K562 (cell line): ENCODE data around the gene ALKBH8. TPM values are rescaled to one million over a fixed set of nuclear protein-coding genes. Genes with fewer than 3 reads are reported as not detected.

Source experiments
- ATAC-seq: fragments of 200-7000 bp; cut with Tn5 transposase; 3 replicates; pipeline ENCODE4 v1.9.1; 2020; ENCODE audit warnings: moderate library complexity
- BruUV-seq: library from RNA; stranded (reverse); fragments of 400-500 nt; replicated peaks from 2 replicates; lab custom pipeline; 2021; lab: Mats Ljungman, UMichigan
- CTCF ChIA-PET: fragments of 300-600 bp; formaldehyde crosslinking; extraction: SDS; loops from one replicate; lab custom pipeline; 2021; ENCODE audit warnings: low intra/inter-chr PET ratio; lab: Yijun Ruan, JAX
- POLR2A ChIA-PET: fragments of 300-600, 350-650 bp; sonication (Branson Sonifier 250); formaldehyde crosslinking; extraction: SDS; loops from one replicate; lab custom pipeline; 2021; ENCODE audit warnings: antibody characterized with exemption, inconsistent platforms; lab: Yijun Ruan, JAX
- DNase-seq, 4 experiments: peaks; one replicate each; pipeline versions ENCODE4 v3.0.0 to v3.0.0-alpha.2; 2011 to 2018; ENCODE audit warnings: low spot score in 3 of 4, mixed read lengths in 3 of 4; ENCODE audit errors: extremely low read depth in 1 of 4
- FAIRE-seq: peaks from 2 replicates; lab custom pipeline; 2011; peaks lifted over from hg19 to GRCh38; lab: Jason Lieb, UNC
- H2AFZ ChIP-seq: 2 replicates; pipeline ENCODE4 v1.6.0; 2011; ENCODE audit warnings: low read depth, low read length, control low read depth, inconsistent platforms
- H3K27ac ChIP-seq: fragments of 200-600 bp; 3 replicates; pipeline ENCODE4 v1.8.0; 2011; ENCODE audit warnings: low read depth, mild to moderate bottlenecking, control low read depth, inconsistent platforms, low read length, moderate library complexity, mixed read lengths; ENCODE audit errors: extremely low read depth
- H3K27me3 ChIP-seq, 2 experiments: fragments of 300-600 bp in 1 of 2; 2 replicates in 1 of 2; 3 replicates in 1 of 2; pipeline versions ENCODE4 v1.6.0 to v1.8.0; 2011; ENCODE audit warnings: inconsistent platforms in 2 of 2, low read length in 2 of 2, mild to moderate bottlenecking in 1 of 2, mixed read lengths in 1 of 2, moderate library complexity in 1 of 2; ENCODE audit not compliant: control insufficient read depth in 2 of 2, insufficient read depth in 2 of 2
- H3K36me3 ChIP-seq: fragments of 300-600 bp; 3 replicates; pipeline ENCODE4 v1.8.0; 2011; ENCODE audit warnings: mild to moderate bottlenecking, low read length, inconsistent platforms; ENCODE audit not compliant: control insufficient read depth, insufficient read depth
- H3K4me1 ChIP-seq, 2 experiments: fragments of 200-600 bp in 1 of 2; replicated peaks in 1 of 2; 2 replicates in 1 of 2; 3 replicates in 1 of 2; pipeline versions ENCODE4 v1.5.1 to v1.8.0; 2011; ENCODE audit warnings: inconsistent platforms in 2 of 2, low read length in 2 of 2, mild to moderate bottlenecking in 1 of 2, mixed read lengths in 1 of 2, moderate library complexity in 1 of 2; ENCODE audit not compliant: control insufficient read depth in 2 of 2, insufficient read depth in 2 of 2
- H3K4me2 ChIP-seq: 2 replicates; pipeline ENCODE4 v1.6.1; 2011; ENCODE audit warnings: low read length, control low read depth, inconsistent platforms, mixed read lengths; ENCODE audit not compliant: insufficient read depth
- H3K4me3 ChIP-seq: fragments of 200-600 bp; sonication (generic), shearing (Covaris generic); 2 replicates; pipeline ENCODE4 v1.5.1; 2016; ENCODE audit warnings: control low read depth, inconsistent platforms
- H3K79me2 ChIP-seq: fragments of 200-600 bp; 3 replicates; pipeline ENCODE4 v1.8.0; 2011; ENCODE audit warnings: low read length, inconsistent platforms; ENCODE audit not compliant: control insufficient read depth, insufficient read depth
- H3K9ac ChIP-seq, 2 experiments: 2 replicates each; pipeline versions ENCODE4 v1.6.0 to v1.6.1; 2011; ENCODE audit warnings: low read depth in 2 of 2, low read length in 2 of 2, control low read depth in 1 of 2, inconsistent platforms in 1 of 2, mild to moderate bottlenecking in 1 of 2, mixed read lengths in 1 of 2; ENCODE audit not compliant: insufficient read depth in 1 of 2
- H3K9me1 ChIP-seq: one replicate; pipeline ENCODE4 v1.6.0; 2011; ENCODE audit warnings: inconsistent platforms, mild to moderate bottlenecking, low read length, moderate library complexity; ENCODE audit not compliant: control insufficient read depth, insufficient read depth
- H3K9me3 ChIP-seq: replicated peaks from 2 replicates; pipeline ENCODE4 v1.5.1; 2011; ENCODE audit warnings: low read depth, low read length, inconsistent platforms; ENCODE audit not compliant: control insufficient read depth, insufficient read depth
- H4K20me1 ChIP-seq: replicated peaks from 2 replicates; pipeline ENCODE4 v1.6.1; 2011; ENCODE audit warnings: low read length, inconsistent platforms, mixed read lengths; ENCODE audit not compliant: control insufficient read depth, insufficient read depth
- CBX5 ChIP-seq: IDR thresholded peaks from 2 replicates; pipeline ENCODE4 v1.6.1; 2014; ENCODE audit warnings: low read depth, borderline replicate concordance
- CHD7 ChIP-seq: fragments of 200-600 bp; sonication (generic); IDR thresholded peaks from one replicate; pipeline ENCODE4 v1.6.1; 2012; ENCODE audit warnings: mild to moderate bottlenecking, low read depth, low read length, inconsistent platforms
- FOSL1 ChIP-seq: fragments of 200-800 bp; sonication (Bioruptor generic); conservative IDR thresholded peaks from 2 replicates; pipeline ENCODE4 v1.6.1; 2016; ENCODE audit warnings: missing genetic modification characterization, missing compliant biosample characterization
- GTF2F1 ChIP-seq: IDR thresholded peaks from 2 replicates; pipeline ENCODE4 v1.6.1; 2011; ENCODE audit warnings: low read depth, low read length, improper control_type of control experiment
- NCOA1 ChIP-seq: fragments of 450-650 bp; IDR thresholded peaks from 2 replicates; pipeline ENCODE4 v1.6.1; 2016; ENCODE audit warnings: low read depth
- NFIX ChIP-seq: fragments of 250-450 bp; sonication (Bioruptor Pico); IDR thresholded peaks from 2 replicates; pipeline ENCODE4 v1.4.0; 2020; ENCODE audit warnings: low read depth, mild to moderate bottlenecking, moderate library complexity
- NR2C1 ChIP-seq, 2 experiments: fragments of 450-650 bp; IDR thresholded peaks; 2 replicates each; pipeline ENCODE4 v1.6.1; 2017; ENCODE audit warnings: mild to moderate bottlenecking in 2 of 2, antibody characterized with exemption in 1 of 2, inconsistent platforms in 1 of 2, missing compliant biosample characterization in 1 of 2, missing genetic modification characterization in 1 of 2
- RBM15 ChIP-seq: fragments of 200-400 bp; formaldehyde crosslinking; IDR thresholded peaks from 2 replicates; pipeline ENCODE4 v1.6.1; 2018; ENCODE audit warnings: mild to moderate bottlenecking, low read length, moderate library complexity; ENCODE audit not compliant: insufficient read depth
- SMC3 ChIP-seq: conservative IDR thresholded peaks from 2 replicates; pipeline ENCODE4 v1.6.1; 2011; ENCODE audit warnings: low read depth, low read length, improper control_type of control experiment; ENCODE audit not compliant: insufficient read depth
- TBP ChIP-seq: optimal IDR thresholded peaks from 2 replicates; pipeline ENCODE3; 2011; ENCODE audit warnings: low read depth, low read length, improper control_type of control experiment
- ZBTB17 ChIP-seq: fragments of 450-650 bp; formaldehyde crosslinking; IDR thresholded peaks from 2 replicates; pipeline ENCODE4 v1.4.0; 2020; ENCODE audit warnings: mild to moderate bottlenecking
- ZNF311 ChIP-seq: fragments of 250-450 bp; sonication (Bioruptor Pico); IDR thresholded peaks from 2 replicates; pipeline ENCODE4 v1.4.0; 2020; ENCODE audit warnings: mild to moderate bottlenecking, moderate library complexity
- ZNF511 ChIP-seq: sonication (generic); formaldehyde crosslinking; IDR thresholded peaks from 2 replicates; pipeline ENCODE4 v1.8.0; 2022; ENCODE audit warnings: mild to moderate bottlenecking, missing genetic modification reagents
- WGBS: fragments of 100-300 bp; shearing (Covaris generic); methylation state at CpG from one replicate; pipeline ENCODE4 v1.1.6; 2016; ENCODE audit warnings: low coverage, mixed read lengths; ENCODE audit not compliant: insufficient coverage; ENCODE audit errors: missing lambda C conversion rate; 5-methylcytosine and 5-hydroxymethylcytosine counted together
- in situ Hi-C: fragments of 300-500 bp; cut with MboI; formaldehyde crosslinking; loops from 4 replicates; pipeline ENCODE4 v1.15.0; 2018; ENCODE audit warnings: inconsistent platforms, mixed read lengths
- intact Hi-C: fragments of 100-400 bp; cut with micrococcal nuclease; formaldehyde crosslinking; loops from 2 replicates; pipeline ENCODE4 v1.14.2; 2022
- polyA plus RNA-seq, 8 experiments: library from polyadenylated mRNA; depleted of rRNA in 4 of 8; stranded (reverse) in 5 of 8; unstranded in 3 of 8; fragments of >200 nt; fragmentation: Nextera tagmentation in 2 of 8; fragmentation: Illumina TruSeq in 1 of 8; extraction: Ambion mirVana in 2 of 8; extraction: Trizol in 1 of 8; gene quantifications; 2 replicates each; pipeline versions ENCODE4 v1.2.1 to v1.2.3, GENCODE V29; 2011 to 2014; ENCODE audit warnings: inconsistent platforms in 1 of 8, missing spikeins in 1 of 8
- total RNA-seq, 7 experiments: library from RNA; depleted of rRNA in 6 of 7; stranded (reverse); fragments of >200 nt in 6 of 7; fragmentation: Illumina TruSeq in 2 of 7; extraction: Trizol in 2 of 7; gene quantifications; 2 replicates each; pipeline versions ENCODE4 v1.2.1 to v1.2.3, GENCODE V29; 2011 to 2021; ENCODE audit warnings: low replicate concordance in 1 of 7

ALKBH8 gene
- total and polyA plus RNA-seq, 9 of the 15 experiments (the other 6 are each of a cell fraction or from before 2014, with no cell fraction given): 4.3 to 14.4 (median 9.1) TPM

GRCh38 chr11:107573438-107573837 is 7.9 kb upstream of the ALKBH8 start:
- intact Hi-C loops: no loop called here
- no peak overlapping the region for H3K4me3 ChIP-seq
- 18% methylated on average over 1 of the region's 1 CpG for WGBS
- no peaks in the 10 kb centered on the region for H3K36me3 ChIP-seq
- H3K4me1 ChIP-seq: peaks cover 0 to 4% of the 10 kb centered on the region in 2 experiments; a peak in 1 of 5 replicates
- H3K27ac ChIP-seq: no peak overlapping the region
- no peak overlapping the region for H3K4me2 ChIP-seq
- H3K9ac ChIP-seq: no peak overlapping the region
- no peaks in the 10 kb centered on the region for H3K9me3 ChIP-seq
- in situ Hi-C loops: no loop called here
- ChIA-PET POLR2A (no interaction called here), CTCF (no interaction called here)
- FAIRE-seq (no peak), DNase-seq (no peak), ATAC-seq (no peak)
- no peaks in the 10 kb centered on the region for H3K27me3 ChIP-seq
- no peaks in the 10 kb centered on the region for H4K20me1 ChIP-seq
- no peak overlapping the region for H2AFZ ChIP-seq
- no peaks in the 10 kb centered on the region for H3K79me2 ChIP-seq
- no peaks in the 10 kb centered on the region for H3K9me1 ChIP-seq
- BruUV-seq: no TSS peak
- TF ChIP-seq CBX5: no peak
- no peak for TF ChIP-seq NFIX (CRISPR knock-in tag)
- TF ChIP-seq SMC3: no peak
- TF ChIP-seq NCOA1: no peak
- TF ChIP-seq FOSL1 (tag): no peak
- no peak for TF ChIP-seq TBP
- TF ChIP-seq RBM15: no peak
- TF ChIP-seq ZBTB17 (CRISPR knock-in tag): no peak
- no peak for TF ChIP-seq GTF2F1
- TF ChIP-seq NR2C1 (IDR thresholded peaks at IDR 0.05): no peak
- TF ChIP-seq NR2C1 (tag; IDR thresholded peaks at IDR 0.05): no peak
- TF ChIP-seq ZNF511 (CRISPR knock-in tag): no peak
- no peak for TF ChIP-seq CHD7
- TF ChIP-seq ZNF311 (CRISPR knock-in tag): no peak
